SK-N-SH (cell line): ENCODE results near the gene HTR6. TPM values are rescaled to one million over a fixed set of nuclear protein-coding genes. Genes with fewer than 3 reads are reported as not detected.

Experiments
- CTCF ChIA-PET: fragments of 300-600, 350-600 bp; formaldehyde crosslinking; extraction: SDS; loops from one replicate; lab custom pipeline; 2021; lab: Yijun Ruan, JAX
- POLR2A ChIA-PET: fragments of 350-600 bp; sonication (Branson Sonifier 250); formaldehyde crosslinking; extraction: SDS; loops from one replicate; lab custom pipeline; 2020; ENCODE audit warnings: antibody characterized with exemption, inconsistent platforms; lab: Yijun Ruan, JAX
- DNase-seq: peaks from one replicate; pipeline ENCODE4 v3.0.0; 2012
- H2AFZ ChIP-seq: fragments of 200-600 bp; sonication (generic); 2 replicates; pipeline ENCODE4 v1.8.1; 2016; ENCODE audit warnings: antibody characterized with exemption, mild to moderate bottlenecking, low read depth
- H3F3A ChIP-seq: fragments of 200-600 bp; sonication (generic); replicated peaks from 2 replicates; pipeline ENCODE3; 2016; ENCODE audit warnings: antibody characterized with exemption, mild to moderate bottlenecking; ENCODE audit not compliant: insufficient read depth
- H3K27ac ChIP-seq, 2 experiments: fragments of 200-500 bp in 1 of 2; fragments of 200-600 bp in 1 of 2; sonication (Bioruptor generic) in 1 of 2; sonication (generic), shearing (Covaris generic) in 1 of 2; 2 replicates each; pipeline versions ENCODE4 v1.5.1 to v1.6.1; 2014 to 2016; ENCODE audit warnings: low read depth in 2 of 2, inconsistent platforms in 1 of 2, low read length in 1 of 2, mild to moderate bottlenecking in 1 of 2, mixed read lengths in 1 of 2
- H3K27me3 ChIP-seq: fragments of 200-600 bp; sonication (generic), shearing (Covaris generic); 2 replicates; pipeline ENCODE4 v1.6.1; 2016; ENCODE audit warnings: mixed run types; ENCODE audit not compliant: insufficient read depth
- H3K36me3 ChIP-seq, 2 experiments: fragments of 200-500 bp in 1 of 2; fragments of 200-600 bp in 1 of 2; sonication (Bioruptor generic) in 1 of 2; sonication (generic) in 1 of 2; replicated peaks in 1 of 2; 2 replicates each; pipeline versions ENCODE3 to v1.5.1; 2014 to 2016; ENCODE audit warnings: low read length in 1 of 2, mild to moderate bottlenecking in 1 of 2; ENCODE audit not compliant: insufficient read depth in 2 of 2, control insufficient read depth in 1 of 2
- H3K4me1 ChIP-seq, 2 experiments: fragments of 200-500 bp in 1 of 2; fragments of 200-600 bp in 1 of 2; sonication (Bioruptor generic) in 1 of 2; sonication (generic), shearing (Covaris generic) in 1 of 2; 2 replicates each; pipeline versions ENCODE4 v1.5.1 to v1.6.1; 2014 to 2016; ENCODE audit warnings: low read depth in 1 of 2, low read length in 1 of 2, mixed run types in 1 of 2; ENCODE audit not compliant: insufficient read depth in 2 of 2, control insufficient read depth in 1 of 2
- H3K4me2 ChIP-seq: fragments of 200-600 bp; sonication (generic), shearing (Covaris generic); 2 replicates; pipeline ENCODE4 v1.6.1; 2017; ENCODE audit warnings: mixed run types
- H3K4me3 ChIP-seq, 2 experiments: fragments of 200-500 bp in 1 of 2; fragments of 200-600 bp in 1 of 2; sonication (Bioruptor generic) in 1 of 2; sonication (generic), shearing (Covaris generic) in 1 of 2; 2 replicates each; pipeline versions ENCODE4 v1.5.1 to v1.8.1; 2014 to 2016; ENCODE audit warnings: low read depth in 2 of 2, inconsistent platforms in 1 of 2, low read length in 1 of 2, mild to moderate bottlenecking in 1 of 2, mixed read lengths in 1 of 2, moderate library complexity in 1 of 2
- H3K79me2 ChIP-seq: fragments of 200-600 bp; sonication (generic); 2 replicates; pipeline ENCODE4 v1.8.1; 2017; ENCODE audit warnings: mild to moderate bottlenecking; ENCODE audit not compliant: insufficient read depth
- H3K9ac ChIP-seq: fragments of 200-600 bp; sonication (generic); 2 replicates; pipeline ENCODE4 v1.6.1; 2017; ENCODE audit warnings: mixed run types
- H3K9me2 ChIP-seq: fragments of 200-600 bp; sonication (generic); 2 replicates; pipeline ENCODE4 v1.6.1; 2017; ENCODE audit warnings: mixed run types
- H3K9me3 ChIP-seq: fragments of 200-600 bp; sonication (generic); 2 replicates; pipeline ENCODE4 v1.6.1; 2017; ENCODE audit warnings: mixed run types, mild to moderate bottlenecking, moderate library complexity
- H4K20me1 ChIP-seq: fragments of 200-600 bp; sonication (generic); 2 replicates; pipeline ENCODE4 v1.6.1; 2017; ENCODE audit warnings: mild to moderate bottlenecking, mixed run types; ENCODE audit not compliant: insufficient read depth
- EZH2phosphoT487 ChIP-seq: fragments of 200-600 bp; sonication (generic); IDR thresholded peaks from 2 replicates; pipeline ENCODE4 v1.6.1; 2017; ENCODE audit warnings: low read depth, mixed run types, mild to moderate bottlenecking, antibody characterized with exemption, moderate library complexity, borderline replicate concordance
- MEF2A ChIP-seq: IDR thresholded peaks from 2 replicates; pipeline ENCODE4 v1.4.0; 2012; ENCODE audit warnings: low read depth, borderline replicate concordance
- MXI1 ChIP-seq: IDR thresholded peaks from 2 replicates; pipeline ENCODE4 v1.6.1; 2012; ENCODE audit warnings: mild to moderate bottlenecking, low read depth, low read length, improper control_type of control experiment
- RFX5 ChIP-seq: IDR thresholded peaks from 2 replicates; pipeline ENCODE4 v1.6.1; 2012; ENCODE audit warnings: mild to moderate bottlenecking, improper control_type of control experiment, low read length
- SMC3 ChIP-seq: IDR thresholded peaks from 2 replicates; pipeline ENCODE4 v1.6.1; 2012; ENCODE audit warnings: low read depth, low read length, improper control_type of control experiment
- YY1 ChIP-seq: IDR thresholded peaks from 2 replicates; pipeline ENCODE4 v1.4.0; 2012; ENCODE audit warnings: low read depth, mild to moderate bottlenecking
- WGBS: methylation state at CpG from one replicate; pipeline ENCODE4 v1.1.6; 2017; ENCODE audit warnings: low lambda C conversion rate; 5-methylcytosine and 5-hydroxymethylcytosine counted together
- polyA plus RNA-seq, 3 experiments: library from polyadenylated mRNA; depleted of rRNA; stranded (reverse); fragments of >200 nt; gene quantifications; 2 replicates each; pipeline ENCODE4 v1.2.3, GENCODE V29; 2012
- TF ChIP-seq, protein P1 (sequence below): IDR thresholded peaks from 2 replicates; pipeline ENCODE4 v1.6.1; 2012; ENCODE audit warnings: mild to moderate bottlenecking, low read depth, low read length, moderate library complexity
- TF ChIP-seq, protein P2 (sequence below): fragments of 150-350 bp; IDR thresholded peaks from 2 replicates; pipeline ENCODE4 v1.6.1; 2016; ENCODE audit warnings: mild to moderate bottlenecking, low read depth, low read length

The HTR6 gene
- polyA plus RNA-seq, 1 of the 3 experiments (the other 2 are of a cell fraction) = 0.05 TPM

DNA sequence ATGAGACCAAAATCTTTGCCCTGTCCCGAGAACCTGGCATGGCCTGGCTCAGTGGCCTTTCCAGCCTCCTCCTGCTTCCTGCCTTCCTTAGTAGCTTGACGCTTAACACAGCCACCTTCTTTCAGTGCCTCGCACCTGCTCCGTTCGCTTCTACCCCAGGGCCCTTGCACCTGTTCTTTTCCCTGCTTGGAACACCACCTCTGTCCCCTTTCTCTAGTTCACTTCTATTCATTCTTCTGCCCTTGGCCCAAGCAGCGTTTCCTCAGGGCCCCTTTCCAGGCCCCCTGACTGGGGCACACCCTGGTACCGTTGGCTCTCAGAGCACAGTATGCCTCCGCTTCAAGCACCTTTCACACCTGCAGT, 9.0 kb upstream of the HTR6 start:
- no peak for DNase-seq
- POLR2A ChIA-PET = no interaction called here
- Histone ChIP-seq H3F3A (no peaks in the 10 kb centered on the region), H3K27me3 (no peaks in the 10 kb centered on the region), H3K4me2 (no peak overlapping the region), H2AFZ (no peak overlapping the region), H3K36me3 (no peaks in the 10 kb centered on the region), H3K9me3 (no peaks in the 10 kb centered on the region), H3K4me1 (peaks cover 0 to 20% of the 10 kb centered on the region in 2 experiments; a peak in 1 of 4 replicates), H3K27ac (no peak overlapping the region), H3K9ac (no peak overlapping the region), H3K9me2 (no peaks in the 10 kb centered on the region), H3K79me2 (no peaks in the 10 kb centered on the region), H3K4me3 (no peak overlapping the region), H4K20me1 (peaks cover 6% of the 10 kb centered on the region; the same call in 1 of the 2 replicates)
- no peak for TF ChIP-seq SMC3
- CTCF ChIA-PET = interaction anchor here (1.2 to 33.1 kb wide), 6 partner anchors 52 to 325 kb away, joined by 4 to 553 read pairs (median 24); no protein-coding TSS in a partner anchor
- WGBS = 93% methylated on average over 8 of the region's 8 CpGs

DNA sequence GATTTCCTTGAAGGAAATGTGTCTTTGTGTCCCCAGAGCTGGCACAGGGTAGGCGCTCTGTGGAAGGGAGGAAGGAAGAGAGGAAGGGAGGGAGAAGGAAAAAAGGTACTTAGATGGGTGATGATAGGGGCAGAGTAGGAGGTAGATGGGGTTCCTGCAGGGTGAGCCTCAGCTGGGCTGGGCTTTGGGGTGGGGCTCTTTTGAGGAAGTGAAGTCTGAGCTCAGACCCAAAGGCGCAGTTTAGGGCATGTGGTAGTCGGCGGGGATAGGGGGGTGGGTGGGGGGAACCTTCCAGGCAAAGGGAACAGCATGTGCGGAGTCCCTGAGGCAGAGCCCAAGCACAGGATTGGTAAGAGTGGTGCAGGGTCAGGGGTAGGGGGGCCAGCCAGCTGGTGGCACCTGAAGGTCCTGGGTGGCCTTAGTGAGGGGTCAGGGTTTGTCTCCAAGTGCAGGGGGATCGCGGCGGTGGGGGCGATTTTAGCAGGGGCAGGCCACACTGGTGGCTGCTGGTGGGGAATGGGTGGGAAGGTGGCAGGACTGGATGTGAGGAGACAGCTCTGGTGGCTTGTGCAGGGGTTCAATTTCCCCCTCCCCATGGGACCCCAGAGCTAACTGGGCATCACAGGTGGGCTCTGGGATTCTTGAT, 8.4 kb upstream of the HTR6 start:
- Histone ChIP-seq H3K27me3 (no peaks in the 10 kb centered on the region), H3K27ac (no peak overlapping the region), H3K4me2 (no peak overlapping the region), H4K20me1 (0 out of 2 replicates have a peak, but pooled peaks cover 3% of the 10 kb centered on the region), H3K9me3 (no peaks in the 10 kb centered on the region), H3K36me3 (no peaks in the 10 kb centered on the region), H2AFZ (no peak overlapping the region), H3K79me2 (no peaks in the 10 kb centered on the region), H3K4me3 (no peak overlapping the region), H3K9me2 (no peaks in the 10 kb centered on the region), H3K4me1 (peaks cover 0 to 14% of the 10 kb centered on the region in 2 experiments; a peak in 1 of 4 replicates), H3F3A (no peaks in the 10 kb centered on the region), H3K9ac (no peak overlapping the region)
- 92% methylated on average over 5 of the region's 9 CpGs for WGBS
- ChIA-PET CTCF (interaction anchor here (0.7 to 33.1 kb wide), 6 partner anchors 10 to 313 kb away, joined by 3 to 553 read pairs (median 11); no protein-coding TSS in a partner anchor), POLR2A (no interaction called here)
- TF ChIP-seq RFX5 = no peak
- TF ChIP-seq, protein P1, sequence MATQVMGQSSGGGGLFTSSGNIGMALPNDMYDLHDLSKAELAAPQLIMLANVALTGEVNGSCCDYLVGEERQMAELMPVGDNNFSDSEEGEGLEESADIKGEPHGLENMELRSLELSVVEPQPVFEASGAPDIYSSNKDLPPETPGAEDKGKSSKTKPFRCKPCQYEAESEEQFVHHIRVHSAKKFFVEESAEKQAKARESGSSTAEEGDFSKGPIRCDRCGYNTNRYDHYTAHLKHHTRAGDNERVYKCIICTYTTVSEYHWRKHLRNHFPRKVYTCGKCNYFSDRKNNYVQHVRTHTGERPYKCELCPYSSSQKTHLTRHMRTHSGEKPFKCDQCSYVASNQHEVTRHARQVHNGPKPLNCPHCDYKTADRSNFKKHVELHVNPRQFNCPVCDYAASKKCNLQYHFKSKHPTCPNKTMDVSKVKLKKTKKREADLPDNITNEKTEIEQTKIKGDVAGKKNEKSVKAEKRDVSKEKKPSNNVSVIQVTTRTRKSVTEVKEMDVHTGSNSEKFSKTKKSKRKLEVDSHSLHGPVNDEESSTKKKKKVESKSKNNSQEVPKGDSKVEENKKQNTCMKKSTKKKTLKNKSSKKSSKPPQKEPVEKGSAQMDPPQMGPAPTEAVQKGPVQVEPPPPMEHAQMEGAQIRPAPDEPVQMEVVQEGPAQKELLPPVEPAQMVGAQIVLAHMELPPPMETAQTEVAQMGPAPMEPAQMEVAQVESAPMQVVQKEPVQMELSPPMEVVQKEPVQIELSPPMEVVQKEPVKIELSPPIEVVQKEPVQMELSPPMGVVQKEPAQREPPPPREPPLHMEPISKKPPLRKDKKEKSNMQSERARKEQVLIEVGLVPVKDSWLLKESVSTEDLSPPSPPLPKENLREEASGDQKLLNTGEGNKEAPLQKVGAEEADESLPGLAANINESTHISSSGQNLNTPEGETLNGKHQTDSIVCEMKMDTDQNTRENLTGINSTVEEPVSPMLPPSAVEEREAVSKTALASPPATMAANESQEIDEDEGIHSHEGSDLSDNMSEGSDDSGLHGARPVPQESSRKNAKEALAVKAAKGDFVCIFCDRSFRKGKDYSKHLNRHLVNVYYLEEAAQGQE = no peak
- no peak for TF ChIP-seq MXI1
- TF ChIP-seq, protein P2, sequence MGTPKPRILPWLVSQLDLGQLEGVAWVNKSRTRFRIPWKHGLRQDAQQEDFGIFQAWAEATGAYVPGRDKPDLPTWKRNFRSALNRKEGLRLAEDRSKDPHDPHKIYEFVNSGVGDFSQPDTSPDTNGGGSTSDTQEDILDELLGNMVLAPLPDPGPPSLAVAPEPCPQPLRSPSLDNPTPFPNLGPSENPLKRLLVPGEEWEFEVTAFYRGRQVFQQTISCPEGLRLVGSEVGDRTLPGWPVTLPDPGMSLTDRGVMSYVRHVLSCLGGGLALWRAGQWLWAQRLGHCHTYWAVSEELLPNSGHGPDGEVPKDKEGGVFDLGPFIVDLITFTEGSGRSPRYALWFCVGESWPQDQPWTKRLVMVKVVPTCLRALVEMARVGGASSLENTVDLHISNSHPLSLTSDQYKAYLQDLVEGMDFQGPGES = no peak
- no peak for TF ChIP-seq YY1
- TF ChIP-seq EZH2phosphoT487 = no peak
- no peak for TF ChIP-seq MEF2A
- no peak for DNase-seq
